ENCODE measurements around the gene PAF1. TPM values are rescaled to one million over a fixed set of nuclear protein-coding genes. Genes with fewer than 3 reads are reported as not detected.

The PAF1 gene
- total and polyA plus RNA-seq, 2 of the 13 experiments (the other 11 are each of a cell fraction or from before 2014, with no cell fraction given), result 30.2 to 31.1 TPM

GRCh38 chr19:39397360-39398296 lies 6.7 kb upstream of the PAF1 start (continued):
- no peak; the same call in 1 of the 2 replicates for TF ChIP-seq ARID3A (IDR thresholded peaks at IDR 0.05; ENCODE audit: low read depth, low read length)
- no peak for TF ChIP-seq YEATS4 (CRISPR knock-in tag; IDR thresholded peaks at IDR 0.05; ENCODE audit: borderline replicate concordance)
- no peak; the same call in 1 of the 2 replicates for TF ChIP-seq FOXK2 (IDR thresholded peaks at IDR 0.05)
- no peak for TF ChIP-seq ZNF234 (CRISPR knock-in tag; conservative IDR thresholded peaks at IDR 0.05)
- TF ChIP-seq ATM (IDR thresholded peaks at IDR 0.05; ENCODE audit: borderline replicate concordance), result no peak
- no peak for TF ChIP-seq NR0B2 (CRISPR knock-in tag; IDR thresholded peaks at IDR 0.05)
- TF ChIP-seq MAFK (conservative IDR thresholded peaks at IDR 0.05 in 1 of 2, IDR thresholded peaks at IDR 0.05 in 1 of 2; ENCODE audit: low read length in 2 of 2), result no peak
- no peak for TF ChIP-seq CREB3 (CRISPR knock-in tag; IDR thresholded peaks at IDR 0.05)
- TF ChIP-seq TBX2 (CRISPR knock-in tag; IDR thresholded peaks at IDR 0.05; ENCODE audit: borderline replicate concordance), result peak; percentile 83
- 0 out of 2 replicates have a peak, but pooled peaks have one; percentile 7 for TF ChIP-seq ZNF800 (CRISPR knock-in tag; IDR thresholded peaks at IDR 0.05)

Measured in HepG2 (cell line).